GM23338 (cell line): ENCODE data around the gene ALB. TPM values are rescaled to one million over a fixed set of nuclear protein-coding genes. Genes with fewer than 3 reads are reported as not detected.

ENCODE experiments used
- CREB1 ChIP-seq: fragments of 250-450 bp; sonication (Bioruptor Pico); IDR thresholded peaks from 2 replicates; pipeline ENCODE4 v1.5.0; 2020; ENCODE audit warnings: low read depth, mild to moderate bottlenecking, moderate library complexity
- CTCF ChIP-seq, 2 experiments: fragments of 200-600 bp in 1 of 2; sonication (generic) in 1 of 2; conservative IDR thresholded peaks; 2 replicates each; pipeline versions ENCODE4 v1.5.1 to v1.6.1; 2016 to 2017; ENCODE audit warnings: antibody characterized with exemption in 2 of 2, low read depth in 2 of 2, mild to moderate bottlenecking in 2 of 2, moderate library complexity in 1 of 2
- ETS1 ChIP-seq: IDR thresholded peaks from 2 replicates; pipeline ENCODE4 v1.6.1; 2016; ENCODE audit warnings: antibody characterized with exemption
- NANOG ChIP-seq: IDR thresholded peaks from 2 replicates; pipeline ENCODE4 v1.6.1; 2016; ENCODE audit warnings: antibody characterized with exemption, borderline replicate concordance
- POLR2AphosphoS5 ChIP-seq: IDR thresholded peaks from 2 replicates; pipeline ENCODE4 v1.6.1; 2016; ENCODE audit warnings: antibody characterized with exemption, low read depth
- REST ChIP-seq: IDR thresholded peaks from one replicate; pipeline ENCODE4 v1.6.1; 2018; ENCODE audit warnings: antibody characterized with exemption; ENCODE audit not compliant: unreplicated experiment
- STAT1 ChIP-seq: IDR thresholded peaks from one replicate; pipeline ENCODE4 v1.6.1; 2016; ENCODE audit warnings: antibody characterized with exemption; ENCODE audit not compliant: unreplicated experiment
- ZNF331 ChIP-seq: fragments of 250-450 bp; sonication (Bioruptor Pico); IDR thresholded peaks from 2 replicates; pipeline ENCODE4 v1.5.0; 2020; ENCODE audit warnings: low read depth, mild to moderate bottlenecking, moderate library complexity
- ZNF462 ChIP-seq: fragments of 250-450 bp; sonication (Bioruptor Pico); IDR thresholded peaks from 2 replicates; pipeline ENCODE4 v1.5.0; 2020; ENCODE audit warnings: mild to moderate bottlenecking, moderate library complexity
- polyA plus RNA-seq: library from polyadenylated mRNA; unstranded; fragments of >200 nt; fragmentation: Nextera tagmentation; extraction: Ambion mirVana; gene quantifications from 2 replicates; pipeline ENCODE4 v1.2.1, GENCODE V29; 2016
- total RNA-seq: library from RNA; depleted of rRNA; stranded (reverse); fragments of >200 nt; shearing (Covaris generic); gene quantifications from 2 replicates; pipeline ENCODE4 v1.2.3, GENCODE V29; 2014

Gene ALB
- total and polyA plus RNA-seq, 2 experiments from 2014 or later = not detected

- TF ChIP-seq ZNF462 = no peak
- TF ChIP-seq REST = no peak
- TF ChIP-seq ZNF331 (CRISPR knock-in tag) = no peak
- TF ChIP-seq CTCF (conservative IDR thresholded peaks at IDR 0.05; ENCODE audit: low read depth in 2 of 2) = no peak
- TF ChIP-seq ETS1 = no peak
- no peak for TF ChIP-seq NANOG
- TF ChIP-seq POLR2AphosphoS5 = no peak
- no peak for TF ChIP-seq STAT1
- TF ChIP-seq CREB1 = no peak
Measured at GRCh38 chr4:73429118-73429517, 25.0 kb downstream of the ALB start (continued).
